ENCODE results near the gene CPED1. TPM values are rescaled to one million over a fixed set of nuclear protein-coding genes. Genes with fewer than 3 reads are reported as not detected.

Gene CPED1
- polyA plus RNA-seq, 1 donor from 2014 or later = not detected

DNA sequence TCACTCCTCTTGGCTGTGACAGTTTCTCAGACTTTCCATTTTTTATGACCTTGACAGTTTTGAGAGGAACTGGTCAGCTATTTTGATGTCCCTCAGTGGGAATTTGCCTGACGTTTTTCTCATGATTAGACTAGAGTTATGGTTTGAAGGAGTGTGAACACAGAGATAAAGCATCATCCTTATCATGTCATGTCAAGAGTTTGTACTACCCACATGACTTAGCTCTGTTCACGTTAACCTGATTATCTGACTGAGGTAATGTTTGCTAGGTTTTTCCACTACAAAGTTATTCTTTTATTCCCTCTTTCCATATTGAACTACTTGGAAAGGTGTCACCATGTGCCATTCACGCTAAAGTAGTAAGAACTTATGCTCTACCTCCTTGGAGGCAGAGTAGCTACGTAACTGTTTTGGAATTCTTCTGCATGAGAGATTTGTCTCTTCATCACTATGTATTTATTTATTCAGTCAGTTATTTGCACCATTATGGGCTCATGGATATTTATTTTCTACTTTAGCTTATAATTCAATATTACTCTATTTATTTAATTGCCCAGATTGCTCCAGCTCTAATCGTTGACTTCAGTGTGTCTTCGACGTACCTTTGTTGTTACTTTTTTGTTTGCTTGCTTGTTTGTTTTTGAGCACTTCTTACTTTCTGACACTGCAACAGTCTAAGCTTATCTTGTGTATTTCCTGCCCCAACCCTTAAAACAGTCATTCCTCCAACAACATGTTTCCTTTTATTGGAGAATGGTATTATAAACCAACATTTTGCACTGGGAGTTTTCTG lies 50.4 kb downstream of the CPED1 start:
- no peak overlapping the region for H3K4me2 ChIP-seq (ENCODE audit: low read length)
- TF ChIP-seq POLR2AphosphoS5 (IDR thresholded peaks at IDR 0.05) (no peak), TAF1 (IDR thresholded peaks at IDR 0.05; ENCODE audit: low read depth) (no peak), MXI1 (conservative IDR thresholded peaks at IDR 0.05; ENCODE audit: poor library complexity, severe bottlenecking) (no peak), SMC3 (conservative IDR thresholded peaks at IDR 0.05; ENCODE audit: poor library complexity) (no peak), EP300 (conservative IDR thresholded peaks at IDR 0.05; ENCODE audit: poor library complexity, severe bottlenecking) (no peak), EZH2 (IDR thresholded peaks at IDR 0.05; ENCODE audit: borderline replicate concordance, insufficient read depth, low read length, poor library complexity, severe bottlenecking) (no peak), RAD21 (conservative IDR thresholded peaks at IDR 0.05) (no peak)
- TF ChIP-seq, protein P1, sequence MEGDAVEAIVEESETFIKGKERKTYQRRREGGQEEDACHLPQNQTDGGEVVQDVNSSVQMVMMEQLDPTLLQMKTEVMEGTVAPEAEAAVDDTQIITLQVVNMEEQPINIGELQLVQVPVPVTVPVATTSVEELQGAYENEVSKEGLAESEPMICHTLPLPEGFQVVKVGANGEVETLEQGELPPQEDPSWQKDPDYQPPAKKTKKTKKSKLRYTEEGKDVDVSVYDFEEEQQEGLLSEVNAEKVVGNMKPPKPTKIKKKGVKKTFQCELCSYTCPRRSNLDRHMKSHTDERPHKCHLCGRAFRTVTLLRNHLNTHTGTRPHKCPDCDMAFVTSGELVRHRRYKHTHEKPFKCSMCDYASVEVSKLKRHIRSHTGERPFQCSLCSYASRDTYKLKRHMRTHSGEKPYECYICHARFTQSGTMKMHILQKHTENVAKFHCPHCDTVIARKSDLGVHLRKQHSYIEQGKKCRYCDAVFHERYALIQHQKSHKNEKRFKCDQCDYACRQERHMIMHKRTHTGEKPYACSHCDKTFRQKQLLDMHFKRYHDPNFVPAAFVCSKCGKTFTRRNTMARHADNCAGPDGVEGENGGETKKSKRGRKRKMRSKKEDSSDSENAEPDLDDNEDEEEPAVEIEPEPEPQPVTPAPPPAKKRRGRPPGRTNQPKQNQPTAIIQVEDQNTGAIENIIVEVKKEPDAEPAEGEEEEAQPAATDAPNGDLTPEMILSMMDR (IDR thresholded peaks at IDR 0.05; ENCODE audit: poor library complexity, severe bottlenecking) = no peak
- TF ChIP-seq, protein P2, sequence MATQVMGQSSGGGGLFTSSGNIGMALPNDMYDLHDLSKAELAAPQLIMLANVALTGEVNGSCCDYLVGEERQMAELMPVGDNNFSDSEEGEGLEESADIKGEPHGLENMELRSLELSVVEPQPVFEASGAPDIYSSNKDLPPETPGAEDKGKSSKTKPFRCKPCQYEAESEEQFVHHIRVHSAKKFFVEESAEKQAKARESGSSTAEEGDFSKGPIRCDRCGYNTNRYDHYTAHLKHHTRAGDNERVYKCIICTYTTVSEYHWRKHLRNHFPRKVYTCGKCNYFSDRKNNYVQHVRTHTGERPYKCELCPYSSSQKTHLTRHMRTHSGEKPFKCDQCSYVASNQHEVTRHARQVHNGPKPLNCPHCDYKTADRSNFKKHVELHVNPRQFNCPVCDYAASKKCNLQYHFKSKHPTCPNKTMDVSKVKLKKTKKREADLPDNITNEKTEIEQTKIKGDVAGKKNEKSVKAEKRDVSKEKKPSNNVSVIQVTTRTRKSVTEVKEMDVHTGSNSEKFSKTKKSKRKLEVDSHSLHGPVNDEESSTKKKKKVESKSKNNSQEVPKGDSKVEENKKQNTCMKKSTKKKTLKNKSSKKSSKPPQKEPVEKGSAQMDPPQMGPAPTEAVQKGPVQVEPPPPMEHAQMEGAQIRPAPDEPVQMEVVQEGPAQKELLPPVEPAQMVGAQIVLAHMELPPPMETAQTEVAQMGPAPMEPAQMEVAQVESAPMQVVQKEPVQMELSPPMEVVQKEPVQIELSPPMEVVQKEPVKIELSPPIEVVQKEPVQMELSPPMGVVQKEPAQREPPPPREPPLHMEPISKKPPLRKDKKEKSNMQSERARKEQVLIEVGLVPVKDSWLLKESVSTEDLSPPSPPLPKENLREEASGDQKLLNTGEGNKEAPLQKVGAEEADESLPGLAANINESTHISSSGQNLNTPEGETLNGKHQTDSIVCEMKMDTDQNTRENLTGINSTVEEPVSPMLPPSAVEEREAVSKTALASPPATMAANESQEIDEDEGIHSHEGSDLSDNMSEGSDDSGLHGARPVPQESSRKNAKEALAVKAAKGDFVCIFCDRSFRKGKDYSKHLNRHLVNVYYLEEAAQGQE (IDR thresholded peaks at IDR 0.05; ENCODE audit: borderline replicate concordance) = no peak
- H3K9me2 ChIP-seq (ENCODE audit: insufficient read depth, low read length) = no peaks in the 10 kb centered on the region
- no peak overlapping the region for H3K9ac ChIP-seq (ENCODE audit: low read length)
- no peaks in the 10 kb centered on the region for H3K27me3 ChIP-seq (ENCODE audit: insufficient read depth, low read depth, low read length)
- H3K79me2 ChIP-seq (replicated peaks; ENCODE audit: insufficient read depth, low read length) = no peaks in the 10 kb centered on the region
- H4K20me1 ChIP-seq (ENCODE audit: insufficient read depth) = no peaks in the 10 kb centered on the region
- no peaks in the 10 kb centered on the region for H3F3A ChIP-seq (ENCODE audit: insufficient read depth, low read length, poor library complexity, severe bottlenecking)
- H2AFZ ChIP-seq (ENCODE audit: low read depth, low read length) = no peak overlapping the region
- no peak overlapping the region for H3K4me3 ChIP-seq (ENCODE audit: low read length)
- no peaks in the 10 kb centered on the region for H3K9me3 ChIP-seq (ENCODE audit: low read length)
- no peak overlapping the region for H3K27ac ChIP-seq (ENCODE audit: low read length)
- no peaks in the 10 kb centered on the region for H3K36me3 ChIP-seq (ENCODE audit: insufficient read depth, low read length)

DNA sequence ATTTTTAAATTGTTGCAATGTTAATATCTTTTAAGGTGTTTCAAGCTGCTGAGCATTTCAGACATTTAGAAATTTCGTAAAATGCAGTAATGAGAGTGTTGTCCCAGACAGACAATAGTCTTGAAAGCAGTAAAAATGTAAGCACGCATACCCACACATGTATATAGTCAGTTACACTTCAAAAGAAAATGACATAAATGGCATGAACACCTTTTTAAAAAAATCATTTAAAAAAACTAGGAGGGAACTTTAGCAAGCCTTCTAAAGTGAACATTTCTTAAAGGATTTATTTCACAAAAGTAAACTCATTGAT lies 51.0 kb downstream of the CPED1 start:
- Histone ChIP-seq H3K27me3 (ENCODE audit: insufficient read depth, low read depth, low read length) (no peaks in the 10 kb centered on the region), H3F3A (ENCODE audit: insufficient read depth, low read length, poor library complexity, severe bottlenecking) (no peaks in the 10 kb centered on the region), H3K9me3 (ENCODE audit: low read length) (no peaks in the 10 kb centered on the region), H3K36me3 (ENCODE audit: insufficient read depth, low read length) (no peaks in the 10 kb centered on the region), H3K9me2 (ENCODE audit: insufficient read depth, low read length) (no peaks in the 10 kb centered on the region), H2AFZ (ENCODE audit: low read depth, low read length) (no peak overlapping the region), H4K20me1 (ENCODE audit: insufficient read depth) (no peaks in the 10 kb centered on the region), H3K4me3 (ENCODE audit: low read length) (no peak overlapping the region), H3K9ac (ENCODE audit: low read length) (no peak overlapping the region), H3K27ac (ENCODE audit: low read length) (no peak overlapping the region), H3K79me2 (replicated peaks; ENCODE audit: insufficient read depth, low read length) (no peaks in the 10 kb centered on the region), H3K4me2 (ENCODE audit: low read length) (no peak overlapping the region)
- TF ChIP-seq POLR2AphosphoS5 (IDR thresholded peaks at IDR 0.05) = no peak
- TF ChIP-seq EP300 (conservative IDR thresholded peaks at IDR 0.05; ENCODE audit: poor library complexity, severe bottlenecking) = no peak
- no peak for TF ChIP-seq RAD21 (conservative IDR thresholded peaks at IDR 0.05)
- TF ChIP-seq SMC3 (conservative IDR thresholded peaks at IDR 0.05; ENCODE audit: poor library complexity) = no peak
- TF ChIP-seq MXI1 (conservative IDR thresholded peaks at IDR 0.05; ENCODE audit: poor library complexity, severe bottlenecking) = no peak
- no peak for TF ChIP-seq TAF1 (IDR thresholded peaks at IDR 0.05; ENCODE audit: low read depth)
- TF ChIP-seq, protein P1 (IDR thresholded peaks at IDR 0.05; ENCODE audit: poor library complexity, severe bottlenecking) = no peak
- TF ChIP-seq, protein P2 (IDR thresholded peaks at IDR 0.05; ENCODE audit: borderline replicate concordance) = no peak
- TF ChIP-seq EZH2 (IDR thresholded peaks at IDR 0.05; ENCODE audit: borderline replicate concordance, insufficient read depth, low read length, poor library complexity, severe bottlenecking) = no peak
